HFFc6 (cell line): ENCODE measurements around the gene RBM15B. TPM values are rescaled to one million over a fixed set of nuclear protein-coding genes. Genes with fewer than 3 reads are reported as not detected.

Experiments
- DNase-seq: peaks from one replicate; pipeline ENCODE4 v3.0.0-alpha.2; 2018
- H3K27ac Mint-ChIP-seq: 2 replicates; pipeline ENCODE4 v1.8.0; 2020; ENCODE audit warnings: mild to moderate bottlenecking, mixed read lengths
- H3K27me3 Mint-ChIP-seq: 2 replicates; pipeline ENCODE4 v1.8.0; 2021; ENCODE audit warnings: mild to moderate bottlenecking, moderate library complexity, mixed read lengths; ENCODE audit not compliant: insufficient read depth
- H3K36me3 Mint-ChIP-seq: 2 replicates; pipeline ENCODE4 v1.8.0; 2021; ENCODE audit warnings: low read depth, mixed read lengths
- H3K4me1 Mint-ChIP-seq: 2 replicates; pipeline ENCODE4 v1.8.0; 2020; ENCODE audit warnings: low read depth, mixed read lengths
- H3K4me3 Mint-ChIP-seq: 2 replicates; pipeline ENCODE4 v1.8.0; 2020; ENCODE audit warnings: mild to moderate bottlenecking, moderate library complexity, mixed read lengths
- H3K9me3 Mint-ChIP-seq: 2 replicates; pipeline ENCODE4 v1.8.0; 2020; ENCODE audit warnings: mild to moderate bottlenecking, mixed read lengths
- total RNA-seq, 6 experiments: library from RNA; stranded (reverse); fragmentation: NEBNext Ultra II Directional; extraction: Animal tissue kit (Norgen Biotek cat#: 25700); gene quantifications; 2 replicates in 1 of 6; 3 replicates in 5 of 6; pipeline ENCODE4 v1.2.3, GENCODE V29; 2021
- TF ChIP-seq, protein P1 (sequence below): fragments of 200-600 bp; sonication (generic); IDR thresholded peaks from 2 replicates; pipeline ENCODE4 v1.5.0; 2021; ENCODE audit warnings: antibody characterized with exemption, mild to moderate bottlenecking

RBM15B gene
- total RNA-seq, 6 experiments from 2014 or later = 25.8 to 30.6 (median 29.2) TPM

DNA sequence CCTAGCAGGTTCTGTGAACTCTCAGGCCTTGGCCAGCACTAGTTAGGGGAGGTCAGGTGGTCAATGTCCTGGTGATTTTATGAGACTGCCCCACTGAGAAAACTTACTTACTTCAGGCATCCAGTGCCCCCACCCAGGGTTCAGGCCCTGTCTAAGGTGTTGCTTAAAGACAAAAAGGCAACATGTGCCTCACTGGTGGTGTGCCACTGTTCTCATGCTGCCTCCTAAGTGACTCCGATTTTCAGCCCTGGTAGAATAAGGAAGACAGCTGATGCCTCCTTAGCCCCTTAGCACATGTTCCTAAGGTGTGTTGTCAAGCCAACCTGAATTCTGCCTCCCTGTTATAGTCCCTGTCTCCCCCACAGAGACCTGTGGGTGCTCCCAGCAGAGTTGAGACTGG lies 5.3 kb downstream of the RBM15B start:
- Mint-ChIP-seq H3K4me3 (no peak overlapping the region), H3K27me3 (peaks cover 3% of the 10 kb centered on the region; the same call in 1 of the 2 replicates), H3K36me3 (peaks cover 27% of the 10 kb centered on the region), H3K4me1 (peaks cover 35% of the 10 kb centered on the region), H3K9me3 (no peaks in the 10 kb centered on the region), H3K27ac (peak overlapping the region; percentile 32)
- TF ChIP-seq, protein P1, sequence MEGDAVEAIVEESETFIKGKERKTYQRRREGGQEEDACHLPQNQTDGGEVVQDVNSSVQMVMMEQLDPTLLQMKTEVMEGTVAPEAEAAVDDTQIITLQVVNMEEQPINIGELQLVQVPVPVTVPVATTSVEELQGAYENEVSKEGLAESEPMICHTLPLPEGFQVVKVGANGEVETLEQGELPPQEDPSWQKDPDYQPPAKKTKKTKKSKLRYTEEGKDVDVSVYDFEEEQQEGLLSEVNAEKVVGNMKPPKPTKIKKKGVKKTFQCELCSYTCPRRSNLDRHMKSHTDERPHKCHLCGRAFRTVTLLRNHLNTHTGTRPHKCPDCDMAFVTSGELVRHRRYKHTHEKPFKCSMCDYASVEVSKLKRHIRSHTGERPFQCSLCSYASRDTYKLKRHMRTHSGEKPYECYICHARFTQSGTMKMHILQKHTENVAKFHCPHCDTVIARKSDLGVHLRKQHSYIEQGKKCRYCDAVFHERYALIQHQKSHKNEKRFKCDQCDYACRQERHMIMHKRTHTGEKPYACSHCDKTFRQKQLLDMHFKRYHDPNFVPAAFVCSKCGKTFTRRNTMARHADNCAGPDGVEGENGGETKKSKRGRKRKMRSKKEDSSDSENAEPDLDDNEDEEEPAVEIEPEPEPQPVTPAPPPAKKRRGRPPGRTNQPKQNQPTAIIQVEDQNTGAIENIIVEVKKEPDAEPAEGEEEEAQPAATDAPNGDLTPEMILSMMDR = no peak
- no peak for DNase-seq

DNA sequence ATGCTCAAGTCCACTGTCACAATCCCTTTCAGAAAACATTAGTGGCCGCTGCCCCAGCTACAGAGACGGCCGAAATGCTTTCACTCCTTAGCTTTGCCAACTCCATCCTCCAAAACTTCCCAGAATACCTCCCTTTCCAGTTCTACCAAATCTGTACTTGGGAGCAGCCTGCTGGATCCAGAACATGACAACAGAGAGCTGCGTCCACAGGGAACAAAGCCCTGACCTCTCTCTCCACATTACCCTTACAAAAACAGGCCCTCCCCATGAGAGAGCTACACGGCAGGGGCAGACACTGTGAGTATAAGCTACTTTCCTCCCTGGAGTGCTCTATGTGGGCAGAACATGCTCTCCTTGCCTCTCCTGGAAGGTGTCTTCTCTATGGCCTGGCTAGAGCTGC lies 6.3 kb downstream of the RBM15B start:
- H3K4me1 Mint-ChIP-seq = peaks cover 35% of the 10 kb centered on the region
- no peak overlapping the region for H3K4me3 Mint-ChIP-seq
- TF ChIP-seq, protein P1 = no peak
- peaks cover 3% of the 10 kb centered on the region; the same call in 1 of the 2 replicates for H3K27me3 Mint-ChIP-seq
- H3K27ac Mint-ChIP-seq = peak overlapping the region; percentile 45
- DNase-seq = no peak
- no peaks in the 10 kb centered on the region for H3K9me3 Mint-ChIP-seq
- H3K36me3 Mint-ChIP-seq = peaks cover 30% of the 10 kb centered on the region

DNA sequence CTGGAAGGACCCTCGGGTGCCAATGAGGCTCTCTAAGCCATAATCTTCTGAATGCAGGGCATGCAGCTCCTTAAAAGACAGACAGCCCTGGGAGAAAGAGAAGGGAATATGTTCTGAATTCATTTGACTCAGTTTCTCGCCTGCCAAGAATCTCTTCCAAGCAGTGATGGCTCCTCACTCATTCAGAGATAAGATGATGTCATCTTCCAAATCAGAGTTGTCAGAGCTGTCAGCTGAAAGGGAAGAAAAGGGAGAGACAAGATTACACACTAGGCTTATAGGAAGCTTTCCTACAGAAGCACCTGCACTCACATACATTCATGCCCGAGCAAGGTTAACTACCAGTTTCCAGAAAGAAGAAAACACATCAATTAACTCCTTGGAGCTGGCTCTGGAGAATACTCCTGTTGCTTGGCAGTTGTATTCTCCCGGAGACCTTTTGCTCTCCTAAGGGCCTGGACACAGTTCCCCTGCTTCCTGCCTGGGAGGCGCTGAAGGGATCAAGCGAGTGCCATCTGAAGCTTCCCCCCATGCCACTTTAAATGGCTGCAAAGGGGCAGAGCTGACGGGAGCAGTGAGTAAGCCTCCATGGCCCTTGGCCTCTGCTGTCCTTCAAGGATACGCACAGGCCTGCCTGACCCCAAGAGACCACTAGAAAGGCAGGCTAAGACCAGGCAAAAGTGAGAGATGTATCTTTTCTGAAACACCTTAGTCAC lies 7.7 kb downstream of the RBM15B start:
- peaks cover 21% of the 10 kb centered on the region for H3K36me3 Mint-ChIP-seq
- H3K4me3 Mint-ChIP-seq = no peak overlapping the region
- no peaks in the 10 kb centered on the region for H3K9me3 Mint-ChIP-seq
- H3K4me1 Mint-ChIP-seq = peaks cover 27% of the 10 kb centered on the region
- DNase-seq = no peak
- H3K27ac Mint-ChIP-seq = peak overlapping the region; percentile 34; the same call in 1 of the 2 replicates
- TF ChIP-seq, protein P1 = no peak
- peaks cover 3% of the 10 kb centered on the region; the same call in 1 of the 2 replicates for H3K27me3 Mint-ChIP-seq

DNA sequence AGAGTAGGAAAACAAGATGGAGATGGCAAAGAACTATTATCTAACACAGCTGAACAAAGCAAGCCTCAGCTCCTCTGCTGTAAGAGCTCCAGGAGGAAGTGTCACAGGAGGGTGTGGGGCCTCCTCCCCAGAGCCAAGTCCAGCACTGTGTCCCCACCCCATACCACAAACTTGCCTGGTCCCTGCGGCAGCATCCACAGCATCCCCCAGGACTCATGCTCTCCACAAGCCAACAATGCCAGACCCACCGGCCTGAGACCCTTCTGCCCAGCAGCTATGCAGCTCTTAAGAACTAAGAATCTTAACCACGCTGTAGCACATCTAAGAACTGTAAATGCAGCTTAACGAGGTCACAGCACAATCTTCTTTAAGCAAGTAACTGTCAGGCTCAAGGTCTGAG lies 9.1 kb downstream of the RBM15B start:
- Mint-ChIP-seq H3K27ac (no peak overlapping the region), H3K9me3 (no peaks in the 10 kb centered on the region), H3K27me3 (no peaks in the 10 kb centered on the region; the same call in 1 of the 2 replicates), H3K4me1 (peaks cover 13% of the 10 kb centered on the region), H3K4me3 (no peak overlapping the region), H3K36me3 (peaks cover 8% of the 10 kb centered on the region; the same call in 1 of the 2 replicates)
- DNase-seq = no peak
- TF ChIP-seq, protein P1 = no peak

DNA sequence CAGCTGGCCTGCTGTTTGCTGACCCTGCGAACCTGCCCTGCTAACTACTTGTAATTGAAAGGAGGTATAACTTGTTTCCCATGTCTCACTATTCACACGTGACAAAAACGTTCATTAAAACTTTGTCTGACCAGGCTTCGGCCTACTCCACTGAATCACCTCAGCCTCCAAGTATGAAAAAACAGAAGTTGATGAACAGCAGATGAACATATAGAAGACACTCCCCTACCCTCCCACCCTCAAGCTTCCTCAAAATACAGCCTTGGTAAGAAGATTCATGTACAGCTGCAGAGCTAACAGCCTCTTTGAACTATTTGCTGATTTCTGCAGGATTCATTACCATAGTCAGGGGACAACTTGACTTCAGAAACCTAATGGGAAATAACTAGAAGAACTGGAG lies 10.7 kb downstream of the RBM15B start:
- no peak overlapping the region for H3K27ac Mint-ChIP-seq
- peaks cover 5% of the 10 kb centered on the region; the same call in 1 of the 2 replicates for H3K36me3 Mint-ChIP-seq

More for the DNA sequence above, 10.7 kb downstream of the RBM15B start:
- no peaks in the 10 kb centered on the region; the same call in 1 of the 2 replicates for H3K27me3 Mint-ChIP-seq
- H3K9me3 Mint-ChIP-seq = no peaks in the 10 kb centered on the region
- H3K4me3 Mint-ChIP-seq = no peak overlapping the region
- H3K4me1 Mint-ChIP-seq = peaks cover under 1% of the 10 kb centered on the region; the same call in 1 of the 2 replicates
- TF ChIP-seq, protein P1 = no peak
- DNase-seq = no peak
